Tibial artery (tissue), 4 donors: ENCODE results near the gene ZBTB25.

Source experiments
- DNase-seq, 2 donors: peaks; one replicate each; pipeline ENCODE4 v3.0.0-alpha.2; 2019
- H3K27ac ChIP-seq, 2 donors: fragments of 200-600 bp; sonication (generic) in 1 of 2; 1 replicate in 1 of 2; 2 replicates in 1 of 2; pipeline ENCODE4 v1.5.1; 2018 to 2019; ENCODE audit warnings: mild to moderate bottlenecking in 1 of 2
- H3K27me3 ChIP-seq, 2 donors: fragments of 200-600 bp; sonication (generic) in 1 of 2; one replicate each; pipeline versions ENCODE4 v1.5.1 to v1.6.0; 2016 to 2019
- H3K36me3 ChIP-seq, 3 donors: fragments of 200-600 bp; sonication (generic) in 2 of 3; one replicate each; pipeline ENCODE4 v1.5.1; 2016 to 2019; ENCODE audit warnings: mild to moderate bottlenecking in 2 of 3
- H3K4me1 ChIP-seq, 4 donors: fragments of 200-600 bp; sonication (generic) in 2 of 4; 1 replicate in 3 of 4; 2 replicates in 1 of 4; pipeline ENCODE4 v1.5.1; 2016 to 2019
- H3K4me3 ChIP-seq, 2 donors: fragments of 200-600 bp; sonication (generic) in 1 of 2; 1 replicate in 1 of 2; 2 replicates in 1 of 2; pipeline ENCODE4 v1.5.1; 2018 to 2019; ENCODE audit warnings: mild to moderate bottlenecking in 2 of 2
- H3K9me3 ChIP-seq, 3 donors: fragments of 200-600 bp; sonication (generic) in 1 of 3; one replicate each; pipeline ENCODE4 v1.5.1; 2016 to 2019
- intact Hi-C: fragments of 100-400 bp; cut with DNase I; formaldehyde crosslinking; loops from one replicate; pipeline ENCODE4 v1.15.0; 2023; ENCODE audit warnings: low total_unique reads
- TF ChIP-seq, protein P1 (sequence below), 2 experiments: fragments of 200-600 bp in 1 of 2; fragments of 450-650 bp in 1 of 2; IDR thresholded peaks; one replicate each; pipeline ENCODE4 v1.5.1; 2017 to 2019; ENCODE audit warnings: antibody characterized with exemption in 2 of 2, mild to moderate bottlenecking in 1 of 2, moderate library complexity in 1 of 2

Gene ZBTB25

GRCh38 chr14:64500088-64500487 lies 3.5 kb downstream of the ZBTB25 start:
- Histone ChIP-seq H3K36me3 (peaks cover 4 to 11% (median 8%) of the 10 kb centered on the region in 3 donors), H3K27me3 (no peaks in the 10 kb centered on the region), H3K27ac (peak overlapping the region in 1 of 2 donors; percentile 95), H3K4me1 (peaks cover 0 to 41% (median 30%) of the 10 kb centered on the region in 4 donors), H3K4me3 (no peak overlapping the region), H3K9me3 (no peaks in the 10 kb centered on the region)
- no peak for DNase-seq
- TF ChIP-seq, protein P1, sequence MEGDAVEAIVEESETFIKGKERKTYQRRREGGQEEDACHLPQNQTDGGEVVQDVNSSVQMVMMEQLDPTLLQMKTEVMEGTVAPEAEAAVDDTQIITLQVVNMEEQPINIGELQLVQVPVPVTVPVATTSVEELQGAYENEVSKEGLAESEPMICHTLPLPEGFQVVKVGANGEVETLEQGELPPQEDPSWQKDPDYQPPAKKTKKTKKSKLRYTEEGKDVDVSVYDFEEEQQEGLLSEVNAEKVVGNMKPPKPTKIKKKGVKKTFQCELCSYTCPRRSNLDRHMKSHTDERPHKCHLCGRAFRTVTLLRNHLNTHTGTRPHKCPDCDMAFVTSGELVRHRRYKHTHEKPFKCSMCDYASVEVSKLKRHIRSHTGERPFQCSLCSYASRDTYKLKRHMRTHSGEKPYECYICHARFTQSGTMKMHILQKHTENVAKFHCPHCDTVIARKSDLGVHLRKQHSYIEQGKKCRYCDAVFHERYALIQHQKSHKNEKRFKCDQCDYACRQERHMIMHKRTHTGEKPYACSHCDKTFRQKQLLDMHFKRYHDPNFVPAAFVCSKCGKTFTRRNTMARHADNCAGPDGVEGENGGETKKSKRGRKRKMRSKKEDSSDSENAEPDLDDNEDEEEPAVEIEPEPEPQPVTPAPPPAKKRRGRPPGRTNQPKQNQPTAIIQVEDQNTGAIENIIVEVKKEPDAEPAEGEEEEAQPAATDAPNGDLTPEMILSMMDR (IDR thresholded peaks at IDR 0.05), result no peak
- intact Hi-C loops, result loop anchor here (5.0 kb wide), 1 partner anchor 262 kb away; no protein-coding TSS in a partner anchor

DNA sequence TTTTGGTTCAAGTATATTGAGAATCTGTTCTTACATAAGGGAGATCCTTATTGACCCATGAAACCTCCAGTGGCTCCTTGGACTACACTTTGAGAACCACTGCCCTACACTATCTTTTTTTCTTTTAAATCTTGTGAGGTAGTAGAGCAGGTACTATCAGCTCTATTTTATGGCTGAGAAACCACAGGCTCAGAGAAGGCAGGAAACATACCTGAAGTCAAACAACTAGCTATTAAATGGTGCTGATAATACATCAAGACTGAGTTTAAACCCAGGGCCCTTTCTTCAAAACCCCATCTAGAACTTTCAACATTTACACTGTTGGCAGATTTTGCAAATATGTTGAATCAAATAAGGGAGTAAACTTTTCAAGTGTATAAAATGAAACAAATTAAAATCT lies 6.9 kb downstream of the ZBTB25 start:
- Histone ChIP-seq H3K4me3 (no peak overlapping the region), H3K9me3 (no peaks in the 10 kb centered on the region), H3K27ac (no peak overlapping the region), H3K27me3 (no peaks in the 10 kb centered on the region), H3K4me1 (peaks cover 0 to 31% (median 21%) of the 10 kb centered on the region in 4 donors), H3K36me3 (peaks cover 8 to 21% (median 12%) of the 10 kb centered on the region in 3 donors)
- TF ChIP-seq, protein P1 (IDR thresholded peaks at IDR 0.05), result no peak
- intact Hi-C loops, result no loop called here
- no peak for DNase-seq

DNA sequence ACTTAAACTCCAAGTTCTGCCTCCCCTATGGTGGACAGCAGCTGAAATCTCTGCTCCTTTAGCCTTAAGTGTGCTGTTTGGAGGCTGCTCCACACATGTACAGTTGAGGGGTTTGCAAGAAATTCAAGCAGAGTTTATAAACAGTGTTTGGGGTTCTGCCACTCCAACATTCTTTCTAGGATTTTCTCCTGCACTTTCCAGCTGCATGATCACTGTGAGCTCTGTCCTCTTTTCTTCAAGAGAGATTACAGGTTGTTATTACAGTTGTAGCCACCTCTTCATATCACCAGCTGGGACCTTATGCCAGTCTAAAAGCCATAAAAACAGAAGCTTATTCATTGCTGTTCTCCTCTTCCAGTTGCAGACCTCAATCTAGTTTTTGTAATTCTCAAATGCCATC lies 8.4 kb downstream of the ZBTB25 start:
- H3K9me3 ChIP-seq, result no peaks in the 10 kb centered on the region
- H3K4me3 ChIP-seq, result no peak overlapping the region
- no peak for DNase-seq
- H3K27ac ChIP-seq, result no peak overlapping the region
- peaks cover 8 to 21% (median 12%) of the 10 kb centered on the region in 3 donors for H3K36me3 ChIP-seq
- H3K27me3 ChIP-seq, result no peaks in the 10 kb centered on the region
- peaks cover 0 to 16% (median 6%) of the 10 kb centered on the region in 4 donors for H3K4me1 ChIP-seq
- intact Hi-C loops, result no loop called here
- TF ChIP-seq, protein P1 (IDR thresholded peaks at IDR 0.05), result no peak

DNA sequence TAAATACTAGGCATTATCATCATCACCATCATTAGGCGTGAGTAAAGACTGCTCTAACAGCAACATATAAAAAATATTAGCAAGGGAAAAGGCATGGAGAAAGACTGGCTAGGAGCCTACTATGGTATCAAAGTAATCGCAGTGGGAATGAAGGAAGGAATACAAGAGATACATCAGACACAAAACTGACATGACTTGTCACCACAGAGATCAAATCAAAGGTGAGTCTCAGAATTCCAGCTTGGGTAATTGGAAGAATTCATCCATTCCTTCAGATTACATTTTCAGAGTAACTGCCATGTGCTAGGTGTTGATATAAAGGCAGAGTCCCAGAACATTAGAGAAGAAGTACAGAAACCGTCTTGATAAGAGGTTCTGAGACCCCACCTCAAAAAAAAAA lies 10.2 kb downstream of the ZBTB25 start:
- peaks cover 13 to 36% (median 22%) of the 10 kb centered on the region in 3 donors for H3K36me3 ChIP-seq
- H3K4me1 ChIP-seq, result peaks cover 0 to 6% (median 0%) of the 10 kb centered on the region in 4 donors
- no peaks in the 10 kb centered on the region for H3K9me3 ChIP-seq
- no peak for DNase-seq
- TF ChIP-seq, protein P1 (IDR thresholded peaks at IDR 0.05), result no peak
- no peak overlapping the region for H3K4me3 ChIP-seq
- H3K27ac ChIP-seq, result no peak overlapping the region
- intact Hi-C loops, result no loop called here
- no peaks in the 10 kb centered on the region for H3K27me3 ChIP-seq

DNA sequence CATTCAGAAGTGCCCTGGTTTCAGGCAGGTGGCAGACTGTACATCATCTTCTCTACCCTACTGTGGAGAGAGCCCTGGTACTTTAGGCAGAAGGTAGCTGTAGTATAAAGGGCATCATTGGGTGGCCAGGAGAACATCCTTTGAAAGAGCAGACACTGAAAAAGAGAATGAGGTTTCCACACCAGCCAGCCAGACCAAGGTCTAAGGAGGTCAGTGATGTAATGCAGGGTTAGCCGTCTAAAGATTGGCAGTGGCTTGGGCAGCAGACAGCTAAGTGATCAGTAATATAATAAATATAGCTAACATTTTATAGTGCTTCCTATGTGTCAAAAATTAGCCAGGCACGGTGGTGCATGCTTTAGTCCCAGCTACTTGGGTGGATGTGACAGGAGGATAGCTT lies 12.0 kb downstream of the ZBTB25 start:
- intact Hi-C loops, result no loop called here
- Histone ChIP-seq H3K4me3 (no peak overlapping the region), H3K27ac (no peak overlapping the region), H3K4me1 (no peaks in the 10 kb centered on the region), H3K27me3 (no peaks in the 10 kb centered on the region), H3K36me3 (peaks cover 29 to 54% (median 35%) of the 10 kb centered on the region in 3 donors), H3K9me3 (no peaks in the 10 kb centered on the region)
- TF ChIP-seq, protein P1 (IDR thresholded peaks at IDR 0.05), result no peak
- DNase-seq, result no peak
